ENCODE data around the gene ATP9B. TPM values are rescaled to one million over a fixed set of nuclear protein-coding genes. Genes with fewer than 3 reads are reported as not detected.

ATP9B gene
- total and polyA plus RNA-seq, 4 donors: 7.1 to 31.4 (median 15.5) TPM

DNA sequence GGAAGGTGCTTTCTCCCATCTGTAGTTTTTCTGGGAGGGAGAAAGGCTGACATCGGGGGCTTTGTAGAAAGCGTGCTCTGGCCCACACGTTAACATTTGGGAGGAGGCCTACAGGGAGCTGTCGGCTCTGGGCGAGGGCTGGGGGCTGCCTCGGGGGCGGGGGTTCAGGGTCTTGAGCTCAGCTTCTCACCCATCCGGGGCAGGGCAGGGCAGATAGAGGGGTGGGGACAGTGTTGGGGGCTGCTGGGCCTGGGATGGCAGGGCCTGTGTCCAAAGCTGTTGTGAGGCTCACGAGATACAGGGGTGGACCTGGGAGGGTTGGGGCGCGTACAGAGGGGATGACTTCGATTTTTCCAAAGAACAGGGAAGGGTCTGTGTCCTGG lies 353.6 kb downstream of the ATP9B start:
- Histone ChIP-seq H3K4me1 (ENCODE audit: control insufficient read depth in 4 of 4, insufficient read depth in 4 of 4, low read length in 3 of 4) (no peaks in the 10 kb centered on the region), H3K36me3 (ENCODE audit: control insufficient read depth in 4 of 4, insufficient read depth in 3 of 4, low read depth in 1 of 4, low read length in 3 of 4) (no peaks in the 10 kb centered on the region), H3K27ac (ENCODE audit: low read depth in 1 of 2, low read length in 2 of 2) (no peak overlapping the region), H3K9ac (ENCODE audit: low read depth in 1 of 2, low read length in 2 of 2) (no peak overlapping the region), H3K4me3 (ENCODE audit: low read depth in 1 of 3, low read length in 3 of 3) (no peak overlapping the region), H3K9me3 (ENCODE audit: control insufficient read depth in 4 of 4, low read length in 3 of 4) (no peaks in the 10 kb centered on the region), H3K27me3 (ENCODE audit: control insufficient read depth in 4 of 4, insufficient read depth in 4 of 4, low read length in 3 of 4) (no peaks in the 10 kb centered on the region)
- no peak for DNase-seq (ENCODE audit: low spot score)
- WGBS: 90% methylated on average over 12 of the region's 12 CpGs
- TF ChIP-seq NR2F2 (IDR thresholded peaks at IDR 0.05) (no peak), ZBTB33 (IDR thresholded peaks at IDR 0.05) (no peak), MAX (IDR thresholded peaks at IDR 0.05) (no peak), RAD21 (IDR thresholded peaks at IDR 0.05) (no peak), SP1 (IDR thresholded peaks at IDR 0.05) (no peak), FOXA1 (IDR thresholded peaks at IDR 0.05) (no peak), REST (IDR thresholded peaks at IDR 0.05) (no peak), CTCF (IDR thresholded peaks at IDR 0.05; ENCODE audit: low read depth, low read length, missing input control) (no peak), GABPA (IDR thresholded peaks at IDR 0.05 in 1 of 2, conservative IDR thresholded peaks at IDR 0.05 in 1 of 2) (no peak)

DNA sequence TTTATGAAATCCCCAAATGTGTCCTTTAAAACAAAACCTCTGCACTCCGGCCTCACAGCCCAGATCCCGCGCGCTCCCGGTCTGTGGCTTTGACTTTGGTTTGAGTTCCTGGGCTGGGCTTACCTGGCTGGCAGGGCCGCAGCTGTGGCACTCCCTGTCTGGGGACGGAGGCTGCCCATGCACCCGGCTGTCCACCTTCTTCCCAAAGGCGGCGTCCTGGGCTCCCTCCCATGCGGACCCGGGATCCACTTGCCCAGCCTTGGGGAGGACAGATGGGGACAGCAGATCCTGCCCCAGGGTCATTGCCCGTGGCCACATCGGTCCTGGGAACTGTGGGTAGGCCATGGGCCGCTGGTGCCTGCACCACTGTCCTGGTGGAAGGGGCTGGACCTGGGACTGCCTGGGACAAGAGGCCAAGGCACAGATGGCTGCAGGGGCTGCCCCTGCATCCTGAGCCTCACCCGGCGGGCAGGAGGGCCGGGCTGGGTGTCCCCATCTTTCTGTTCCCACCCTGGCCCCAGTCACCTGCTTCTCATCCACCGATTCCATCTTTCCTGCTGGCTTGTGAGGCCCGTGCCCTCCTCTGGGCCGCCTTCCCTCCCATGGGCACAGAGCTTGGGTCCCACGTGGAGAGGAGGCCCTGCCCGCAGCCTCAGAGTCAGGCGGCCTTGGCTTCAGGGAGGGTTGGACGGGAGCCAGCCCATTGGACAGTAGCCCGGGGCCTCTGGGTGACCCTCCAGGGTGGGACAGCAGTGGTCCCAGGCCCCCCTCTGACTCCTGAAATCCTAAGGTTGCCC lies 354.2 kb downstream of the ATP9B start:
- Histone ChIP-seq H3K9me3 (ENCODE audit: control insufficient read depth in 4 of 4, low read length in 3 of 4) (no peaks in the 10 kb centered on the region), H3K27me3 (ENCODE audit: control insufficient read depth in 4 of 4, insufficient read depth in 4 of 4, low read length in 3 of 4) (no peaks in the 10 kb centered on the region), H3K36me3 (ENCODE audit: control insufficient read depth in 4 of 4, insufficient read depth in 3 of 4, low read depth in 1 of 4, low read length in 3 of 4) (no peaks in the 10 kb centered on the region), H3K27ac (ENCODE audit: low read depth in 1 of 2, low read length in 2 of 2) (no peak overlapping the region), H3K4me1 (ENCODE audit: control insufficient read depth in 4 of 4, insufficient read depth in 4 of 4, low read length in 3 of 4) (no peaks in the 10 kb centered on the region), H3K4me3 (ENCODE audit: low read depth in 1 of 3, low read length in 3 of 3) (no peak overlapping the region), H3K9ac (ENCODE audit: low read depth in 1 of 2, low read length in 2 of 2) (no peak overlapping the region)
- no peak for DNase-seq (ENCODE audit: low spot score)
- TF ChIP-seq FOXA2 (IDR thresholded peaks at IDR 0.05) (no peak), EGR1 (IDR thresholded peaks at IDR 0.05; ENCODE audit: low read depth in 2 of 2) (no peak), NR2F2 (IDR thresholded peaks at IDR 0.05) (no peak), RAD21 (IDR thresholded peaks at IDR 0.05) (no peak), SP1 (IDR thresholded peaks at IDR 0.05) (no peak), FOXA1 (IDR thresholded peaks at IDR 0.05) (no peak)
- 88% methylated on average over 26 of the region's 26 CpGs for WGBS

All from liver (tissue), 9 donors.